Esophagus (tissue), 2 donors: ENCODE results near the gene NUP85. TPM values are rescaled to one million over a fixed set of nuclear protein-coding genes. Genes with fewer than 3 reads are reported as not detected.
"Not testable (repeated sequence)": the region's sequence is repeated elsewhere in the genome, so short reads cannot be mapped to it uniquely, and the experiment has no call there.

Experiments used
- H3K27ac ChIP-seq, 2 donors: one replicate each; pipeline ENCODE4 v1.5.1; 2013; ENCODE audit warnings: low read depth in 2 of 2, mild to moderate bottlenecking in 2 of 2, inconsistent platforms in 1 of 2, low read length in 1 of 2, moderate library complexity in 1 of 2
- H3K27me3 ChIP-seq, 2 donors: one replicate each; pipeline ENCODE4 v1.6.1; 2013; ENCODE audit warnings: low read length in 2 of 2, control low read depth in 1 of 2, mild to moderate bottlenecking in 1 of 2; ENCODE audit not compliant: insufficient read depth in 2 of 2, control insufficient read depth in 1 of 2
- H3K36me3 ChIP-seq, 2 donors: one replicate each; pipeline ENCODE4 v1.6.1; 2013; ENCODE audit warnings: low read length in 1 of 2; ENCODE audit not compliant: control insufficient read depth in 2 of 2, insufficient read depth in 2 of 2
- H3K4me1 ChIP-seq, 2 donors: one replicate each; pipeline ENCODE4 v1.6.1; 2013; ENCODE audit warnings: low read length in 1 of 2; ENCODE audit not compliant: control insufficient read depth in 2 of 2, insufficient read depth in 2 of 2
- H3K4me3 ChIP-seq, 2 donors: one replicate each; pipeline ENCODE4 v1.5.1; 2013; ENCODE audit warnings: low read length in 2 of 2, mild to moderate bottlenecking in 2 of 2, low read depth in 1 of 2, moderate library complexity in 1 of 2
- H3K9me3 ChIP-seq, 2 donors: one replicate each; pipeline ENCODE4 v1.6.1; 2013; ENCODE audit warnings: mild to moderate bottlenecking in 2 of 2, low read depth in 1 of 2, low read length in 1 of 2, moderate library complexity in 1 of 2; ENCODE audit not compliant: control insufficient read depth in 2 of 2, insufficient read depth in 1 of 2
- WGBS, 2 donors: extraction: QIAGEN DNeasy Blood & Tissue Kit; methylation state at CpG; one replicate each; pipeline ENCODE4 v1.1.7; 2013; 5-methylcytosine and 5-hydroxymethylcytosine counted together
- polyA plus RNA-seq, 2 donors: library from polyadenylated mRNA; stranded (reverse); fragments of 200-250 nt; gene quantifications; one replicate each; pipeline ENCODE4 v1.2.3, GENCODE V29; 2013
- donor health status: healthy with polysubstance abuse.
- donor health status: Bipolar disorder and iron deficiency.

NUP85 gene, protein sequence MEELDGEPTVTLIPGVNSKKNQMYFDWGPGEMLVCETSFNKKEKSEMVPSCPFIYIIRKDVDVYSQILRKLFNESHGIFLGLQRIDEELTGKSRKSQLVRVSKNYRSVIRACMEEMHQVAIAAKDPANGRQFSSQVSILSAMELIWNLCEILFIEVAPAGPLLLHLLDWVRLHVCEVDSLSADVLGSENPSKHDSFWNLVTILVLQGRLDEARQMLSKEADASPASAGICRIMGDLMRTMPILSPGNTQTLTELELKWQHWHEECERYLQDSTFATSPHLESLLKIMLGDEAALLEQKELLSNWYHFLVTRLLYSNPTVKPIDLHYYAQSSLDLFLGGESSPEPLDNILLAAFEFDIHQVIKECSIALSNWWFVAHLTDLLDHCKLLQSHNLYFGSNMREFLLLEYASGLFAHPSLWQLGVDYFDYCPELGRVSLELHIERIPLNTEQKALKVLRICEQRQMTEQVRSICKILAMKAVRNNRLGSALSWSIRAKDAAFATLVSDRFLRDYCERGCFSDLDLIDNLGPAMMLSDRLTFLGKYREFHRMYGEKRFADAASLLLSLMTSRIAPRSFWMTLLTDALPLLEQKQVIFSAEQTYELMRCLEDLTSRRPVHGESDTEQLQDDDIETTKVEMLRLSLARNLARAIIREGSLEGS
- polyA plus RNA-seq: 10 to 100 TPM; 31.1 to 37.1 TPM

DNA sequence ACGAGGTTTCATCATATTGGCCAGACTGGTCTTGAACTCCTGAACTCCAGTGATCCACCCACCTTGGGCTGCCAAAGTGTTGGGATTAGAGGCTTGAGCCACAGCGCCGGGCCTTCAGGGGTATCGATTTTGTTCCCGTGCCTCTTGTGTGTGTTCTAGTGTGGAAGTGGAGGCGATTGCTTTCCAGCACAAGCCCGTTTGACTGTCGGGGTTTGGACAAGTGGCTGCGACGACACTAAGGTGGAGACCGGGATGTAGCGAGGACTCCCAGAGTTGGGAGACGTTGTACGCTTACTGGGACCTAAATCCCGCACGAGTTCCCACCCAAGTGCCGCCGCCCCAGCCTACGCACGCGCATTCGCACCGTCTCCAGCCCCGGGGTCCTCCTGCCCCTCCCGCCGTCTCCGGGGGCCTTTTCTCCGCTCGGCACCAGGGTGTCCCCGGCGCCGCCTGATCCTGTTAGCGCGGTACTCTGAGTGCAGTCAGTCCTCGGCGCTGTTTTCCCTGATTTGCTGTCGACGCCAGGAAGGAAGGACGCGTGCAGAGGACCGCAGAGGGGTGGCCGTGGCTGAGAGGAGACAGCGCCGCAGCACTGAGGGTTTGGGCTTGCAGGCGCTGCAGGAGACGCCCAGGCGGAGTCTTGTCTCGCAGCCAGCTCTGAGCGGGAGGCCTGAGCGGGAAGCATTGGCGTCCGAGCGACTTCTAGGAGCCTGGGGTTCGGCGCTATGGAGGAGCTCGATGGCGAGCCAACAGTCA lies at the start of gene NUP85:
Gene NUP85 (plus strand): TSS at position 643 of the 756 bp plus-strand sequence. CDS start 83 bp downstream, at position 726.
- WGBS, 2 donors: 0% methylated on average over 55 to 57 of the region's 57 CpGs
- no peaks in the 10 kb centered on the region for H3K27me3 ChIP-seq
- H3K4me3 ChIP-seq: peak within 1 kb of the TSS; percentile 93 to 94
- no peaks in the 10 kb centered on the region for H3K4me1 ChIP-seq
- peak within 1 kb of the TSS; percentile 95 to 100 for H3K27ac ChIP-seq
- no peaks in the 10 kb centered on the region for H3K9me3 ChIP-seq
- peaks cover 0 to 2% of the 10 kb centered on the region in 2 donors for H3K36me3 ChIP-seq

GRCh38 chr17:75158480-75158879 lies 47.0 kb upstream of the NUP85 start:
- not testable (repeated sequence) for H3K27me3 ChIP-seq, H3K4me1 ChIP-seq, H3K36me3 ChIP-seq, H3K4me3 ChIP-seq, H3K9me3 ChIP-seq
- WGBS, 2 donors: 89% methylated on average over 8 of the region's 8 CpGs
- H3K27ac ChIP-seq: peak overlapping the region; percentile 61 to 67

- peak overlapping the region; percentile 65 to 79 for H3K27ac ChIP-seq
- H3K4me3 ChIP-seq: no peak overlapping the region
- no peaks in the 10 kb centered on the region for H3K4me1 ChIP-seq
- 69 to 73% methylated on average over 4 of the region's 4 CpGs for WGBS, 2 donors
- no peaks in the 10 kb centered on the region for H3K36me3 ChIP-seq
- no peaks in the 10 kb centered on the region for H3K9me3 ChIP-seq
- H3K27me3 ChIP-seq: no peaks in the 10 kb centered on the region
Observed at GRCh38 chr17:75159196-75160031, 46.1 kb upstream of the NUP85 start.

- Histone ChIP-seq H3K4me1 (no peaks in the 10 kb centered on the region), H3K4me3 (no peak overlapping the region), H3K9me3 (no peaks in the 10 kb centered on the region), H3K27ac (peak overlapping the region; percentile 65 to 79), H3K27me3 (no peaks in the 10 kb centered on the region), H3K36me3 (no peaks in the 10 kb centered on the region)
- 94 to 95% methylated on average over 5 of the region's 5 CpGs for WGBS, 2 donors
Observed at GRCh38 chr17:75160211-75160610, 45.3 kb upstream of the NUP85 start.

DNA sequence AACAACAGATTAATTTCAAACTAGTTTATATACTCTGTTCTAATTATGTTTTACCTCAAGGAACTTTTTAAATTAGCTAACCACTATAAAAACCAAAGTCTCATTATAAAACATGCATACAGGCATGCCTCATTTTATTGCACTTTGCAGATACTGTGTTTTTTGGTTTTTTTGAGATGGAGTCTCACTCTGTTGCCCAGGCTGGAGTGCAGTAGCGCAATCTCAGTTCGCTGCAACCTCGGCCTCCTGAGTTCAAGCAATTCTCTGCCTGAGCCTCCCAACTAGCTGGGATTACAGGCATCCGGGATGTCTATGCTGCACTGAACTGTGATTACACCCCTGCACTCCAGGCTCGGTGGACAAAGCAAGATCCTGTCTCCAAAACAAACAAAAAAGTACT lies 42.4 kb upstream of the NUP85 start:
- H3K9me3 ChIP-seq: no peaks in the 10 kb centered on the region
- 83 to 85% methylated on average over 5 of the region's 5 CpGs for WGBS, 2 donors
- peaks cover 0 to 2% of the 10 kb centered on the region in 2 donors for H3K36me3 ChIP-seq
- no peaks in the 10 kb centered on the region for H3K4me1 ChIP-seq
- no peak overlapping the region for H3K4me3 ChIP-seq
- no peak overlapping the region for H3K27ac ChIP-seq
- no peaks in the 10 kb centered on the region for H3K27me3 ChIP-seq

DNA sequence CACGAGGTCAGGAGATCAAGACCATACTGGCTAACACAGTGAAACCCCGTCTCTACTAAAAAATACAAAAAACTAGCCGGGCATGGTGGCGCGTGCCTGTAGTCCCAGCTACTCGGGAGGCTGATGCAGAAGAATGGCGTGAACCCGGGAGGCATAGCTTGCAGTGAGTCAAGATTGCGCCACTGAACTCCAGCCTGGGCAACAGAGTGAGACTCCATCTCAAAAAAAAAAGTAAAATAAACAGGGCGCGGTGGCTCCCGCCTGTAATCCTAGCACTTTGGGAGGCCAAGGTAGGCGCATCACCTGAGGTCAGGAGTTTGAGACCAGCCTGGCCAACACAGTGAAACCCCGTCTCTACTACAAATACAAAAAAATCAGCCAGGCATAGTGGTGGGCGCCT lies 40.9 kb upstream of the NUP85 start:
- not testable (repeated sequence) for H3K36me3 ChIP-seq, H3K27ac ChIP-seq, H3K27me3 ChIP-seq, H3K4me3 ChIP-seq, H3K4me1 ChIP-seq, H3K9me3 ChIP-seq
- WGBS, 2 donors: 95 to 98% methylated on average over 15 of the region's 15 CpGs

- peaks cover 0 to 13% of the 10 kb centered on the region in 2 donors for H3K36me3 ChIP-seq
- H3K4me1 ChIP-seq: no peaks in the 10 kb centered on the region
- 80 to 87% methylated on average over 4 of the region's 4 CpGs for WGBS, 2 donors
- H3K9me3 ChIP-seq: no peaks in the 10 kb centered on the region
- no peaks in the 10 kb centered on the region for H3K27me3 ChIP-seq
- no peak overlapping the region for H3K4me3 ChIP-seq
- no peak overlapping the region for H3K27ac ChIP-seq
Observed at GRCh38 chr17:75168998-75169397, 36.5 kb upstream of the NUP85 start.

- H3K4me3 ChIP-seq: no peak overlapping the region
- peaks cover 0 to 27% of the 10 kb centered on the region in 2 donors for H3K36me3 ChIP-seq
- H3K27me3 ChIP-seq: no peaks in the 10 kb centered on the region
- peak overlapping the region in 1 of 2 donors; percentile 24 for H3K27ac ChIP-seq
- no peaks in the 10 kb centered on the region for H3K4me1 ChIP-seq
- 81 to 88% methylated on average over 4 of the region's 4 CpGs for WGBS, 2 donors
- no peaks in the 10 kb centered on the region for H3K9me3 ChIP-seq
Observed at GRCh38 chr17:75173526-75173925, 32.0 kb upstream of the NUP85 start.

DNA sequence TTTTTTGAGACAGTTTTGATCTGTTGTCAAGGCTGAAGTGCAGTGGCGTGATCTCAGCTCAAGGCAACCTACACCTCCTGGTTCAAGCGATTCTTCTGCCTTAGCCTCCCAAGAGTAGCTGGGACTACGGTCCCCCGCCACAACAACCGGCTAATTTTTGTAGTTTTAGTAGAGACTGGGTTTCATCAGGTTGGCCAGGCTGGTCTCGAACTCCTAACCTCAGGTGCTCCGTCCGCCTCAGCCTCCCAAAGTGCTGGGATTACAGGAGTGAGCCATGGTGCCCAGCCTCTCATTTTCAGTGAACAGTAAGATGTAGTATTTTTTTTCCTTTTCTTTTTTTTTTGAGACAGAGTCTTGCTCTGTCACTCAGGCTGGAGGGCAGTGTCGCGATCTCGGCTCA lies 30.5 kb upstream of the NUP85 start:
- H3K27ac ChIP-seq: no peak overlapping the region
- no peaks in the 10 kb centered on the region for H3K9me3 ChIP-seq
- H3K36me3 ChIP-seq: peaks cover 0 to 32% of the 10 kb centered on the region in 2 donors
- no peaks in the 10 kb centered on the region for H3K4me1 ChIP-seq
- H3K27me3 ChIP-seq: no peaks in the 10 kb centered on the region
- H3K4me3 ChIP-seq: no peak overlapping the region
- WGBS, 2 donors: 92 to 93% methylated on average over 11 of the region's 11 CpGs
